ENCODE data around the gene C19orf53.
"Not testable (repeated sequence)": the region's sequence is repeated elsewhere in the genome, so short reads cannot be mapped to it uniquely, and the experiment has no call there.

The C19orf53 gene

GRCh38 chr19:13774217-13775191, at the start of gene C19orf53:
TSS of gene C19orf53 (plus strand) at chr19:13774456. CDS start at chr19:13774478, 22 bp downstream.
- DNase-seq = peak; percentile 71

DNA sequence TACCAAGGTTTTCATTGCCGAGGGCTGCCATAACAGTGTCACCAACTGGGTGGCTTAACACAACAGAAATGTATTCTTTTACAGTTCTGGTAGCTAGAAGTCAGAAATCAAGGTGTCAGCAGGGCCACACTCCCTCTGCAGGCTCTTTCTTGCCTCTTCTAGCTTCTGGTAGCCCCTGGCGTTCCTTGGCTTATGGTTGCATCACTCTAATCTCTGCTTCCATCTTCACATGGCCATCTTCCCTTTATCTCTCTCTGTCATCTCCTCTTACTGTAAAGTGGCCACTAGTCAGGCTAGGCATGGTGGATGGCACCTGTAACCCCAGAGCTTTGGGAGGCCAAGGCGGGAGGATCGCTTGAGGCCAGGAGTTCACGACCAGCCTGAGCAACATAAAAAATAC, 47.9 kb upstream of the C19orf53 start:
- no peak for DNase-seq

- DNase-seq = no peak
These were observed 46.5 kb upstream of the C19orf53 start for GRCh38 chr19:13727798-13728197.

DNA sequence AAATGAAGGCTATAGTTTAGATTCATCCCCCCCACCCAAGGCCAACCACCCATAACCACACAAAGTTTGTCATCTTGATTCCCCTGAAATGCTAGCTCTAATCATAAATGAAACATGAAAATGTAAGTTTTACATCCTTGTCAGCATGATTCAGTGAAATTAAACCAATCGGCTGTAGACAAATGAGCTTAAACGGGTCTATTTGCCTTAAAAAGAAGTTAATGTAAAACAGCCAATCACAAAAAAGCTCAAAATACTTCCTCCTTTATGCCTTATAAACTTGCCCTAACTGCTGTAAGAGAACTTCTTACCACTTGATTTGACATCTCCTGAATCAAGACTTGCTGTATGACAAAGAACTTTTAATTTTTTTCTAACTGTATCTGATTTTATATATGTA, 44.4 kb upstream of the C19orf53 start:
- DNase-seq = no peak

DNA sequence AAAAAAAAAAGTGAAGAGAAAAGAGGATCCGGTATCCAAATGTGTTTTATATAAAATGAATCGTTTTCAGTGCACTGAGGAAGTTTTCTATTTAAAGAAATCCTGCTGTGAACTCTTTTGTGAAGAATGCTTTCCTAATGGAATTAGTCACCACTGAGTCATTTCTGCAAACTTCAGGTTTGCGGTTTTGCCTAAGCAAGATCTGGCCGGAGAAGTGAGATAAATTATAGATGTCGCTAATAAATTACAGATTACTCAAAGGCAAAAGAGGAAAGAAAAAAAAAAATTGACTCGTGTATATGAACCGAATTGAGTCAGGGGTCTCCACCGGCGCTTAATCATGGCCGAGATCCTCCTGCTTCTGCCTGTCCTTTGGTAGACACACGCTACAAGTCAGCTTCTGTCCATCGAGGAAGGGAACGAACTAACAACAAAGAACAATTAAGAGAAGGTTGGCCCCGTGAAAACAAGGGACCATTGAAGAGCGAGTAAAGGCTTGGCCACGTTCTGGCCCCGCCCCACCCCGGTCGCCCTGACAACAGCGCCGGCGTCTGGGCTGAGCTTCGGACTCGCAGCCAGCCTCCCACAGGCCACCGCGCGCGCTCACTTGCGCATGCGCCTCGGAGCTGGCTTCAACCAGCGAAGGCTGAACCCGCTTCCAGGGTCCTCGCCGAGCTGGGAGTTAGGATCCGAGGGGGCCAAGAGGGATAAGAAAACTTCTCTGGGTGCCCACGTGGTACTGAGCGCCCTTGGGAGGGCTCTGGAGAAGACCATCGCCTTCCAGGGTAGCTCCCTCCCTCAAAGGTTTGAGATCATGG, 42.9 kb upstream of the C19orf53 start:
- DNase-seq = peak; percentile 94

- no peak for DNase-seq
These were observed 41.9 kb upstream of the C19orf53 start for GRCh38 chr19:13732337-13732736.

- no peak for DNase-seq
These were observed 39.5 kb upstream of the C19orf53 start for GRCh38 chr19:13734751-13735150.

- DNase-seq = no peak
These were observed 36.2 kb upstream of the C19orf53 start for GRCh38 chr19:13738073-13738472.

DNA sequence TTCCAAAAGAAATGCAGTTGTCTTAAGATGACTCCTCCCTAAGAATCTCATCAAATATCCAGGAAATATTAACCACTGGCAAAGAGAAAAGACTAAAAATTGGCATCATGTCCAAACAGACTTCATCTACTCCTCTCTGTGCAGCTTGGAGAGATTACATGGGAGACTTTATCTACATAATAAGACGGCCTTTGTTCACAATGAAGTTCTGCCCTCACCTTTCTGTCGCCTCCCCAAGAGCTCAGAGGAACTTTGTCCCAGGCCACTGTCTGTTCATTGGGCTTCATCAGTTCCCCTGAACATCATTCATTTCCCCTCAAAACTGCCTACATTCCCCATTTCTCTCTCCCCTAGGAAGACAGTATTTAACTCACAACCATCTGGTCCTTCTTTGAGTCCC, 32.4 kb upstream of the C19orf53 start:
- DNase-seq = no peak

DNA sequence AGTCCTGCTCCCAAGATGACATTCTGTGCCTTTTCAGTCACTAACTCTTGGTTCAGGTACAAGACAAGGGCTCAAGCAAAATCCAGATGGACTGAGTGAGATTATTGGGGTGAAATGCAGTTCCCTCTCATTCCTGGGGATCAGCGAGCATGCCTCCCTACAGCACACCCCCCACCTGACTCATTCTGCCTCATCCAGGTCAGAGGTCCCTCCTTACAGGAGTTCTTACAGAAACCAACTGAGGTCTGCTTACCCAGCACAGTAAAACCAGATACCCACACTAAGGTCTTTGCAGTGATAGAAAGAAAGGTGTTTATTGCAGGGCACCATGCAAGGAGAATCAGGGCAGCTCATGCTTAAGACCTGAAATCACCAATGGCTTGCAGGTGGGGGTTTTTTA, 31.5 kb upstream of the C19orf53 start:
- no peak for DNase-seq

DNA sequence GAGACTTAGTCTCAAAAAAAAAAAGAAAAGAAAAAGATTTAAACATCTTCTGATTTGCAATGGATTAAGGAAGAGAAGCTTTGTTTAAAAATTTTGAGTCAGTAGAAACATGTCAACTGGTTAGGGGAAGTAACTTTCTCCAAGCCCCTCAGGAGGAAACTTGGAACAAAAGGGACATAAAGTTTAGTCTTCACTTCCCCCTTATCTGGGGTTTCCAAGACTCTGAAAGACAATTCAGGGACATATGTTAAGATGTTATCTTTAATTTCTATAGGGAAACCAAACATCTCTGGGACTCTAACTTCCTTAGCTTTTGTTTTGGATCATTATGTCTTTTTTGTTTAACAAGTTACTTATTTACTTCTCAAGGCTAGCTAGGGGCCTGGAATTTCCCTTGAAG, 30.1 kb upstream of the C19orf53 start:
- no peak for DNase-seq

DNA sequence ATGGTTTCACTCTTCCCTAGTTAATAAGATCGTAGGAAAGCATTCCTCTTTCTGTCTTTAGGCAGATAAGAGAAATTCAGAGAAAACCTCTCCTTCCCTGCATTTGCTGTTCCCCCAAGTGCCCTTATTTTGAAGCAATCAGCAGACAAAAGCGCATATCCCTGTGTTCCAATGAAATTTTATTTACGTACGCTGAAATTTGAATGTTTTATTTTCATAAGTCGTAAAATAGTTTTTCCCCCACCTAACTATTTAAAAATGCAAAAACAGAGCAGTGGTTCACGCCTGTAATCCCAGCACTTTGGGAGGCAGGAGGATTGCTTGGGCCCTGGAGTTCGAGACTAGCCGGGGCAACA, 27.2 kb upstream of the C19orf53 start:
- DNase-seq = no peak

DNA sequence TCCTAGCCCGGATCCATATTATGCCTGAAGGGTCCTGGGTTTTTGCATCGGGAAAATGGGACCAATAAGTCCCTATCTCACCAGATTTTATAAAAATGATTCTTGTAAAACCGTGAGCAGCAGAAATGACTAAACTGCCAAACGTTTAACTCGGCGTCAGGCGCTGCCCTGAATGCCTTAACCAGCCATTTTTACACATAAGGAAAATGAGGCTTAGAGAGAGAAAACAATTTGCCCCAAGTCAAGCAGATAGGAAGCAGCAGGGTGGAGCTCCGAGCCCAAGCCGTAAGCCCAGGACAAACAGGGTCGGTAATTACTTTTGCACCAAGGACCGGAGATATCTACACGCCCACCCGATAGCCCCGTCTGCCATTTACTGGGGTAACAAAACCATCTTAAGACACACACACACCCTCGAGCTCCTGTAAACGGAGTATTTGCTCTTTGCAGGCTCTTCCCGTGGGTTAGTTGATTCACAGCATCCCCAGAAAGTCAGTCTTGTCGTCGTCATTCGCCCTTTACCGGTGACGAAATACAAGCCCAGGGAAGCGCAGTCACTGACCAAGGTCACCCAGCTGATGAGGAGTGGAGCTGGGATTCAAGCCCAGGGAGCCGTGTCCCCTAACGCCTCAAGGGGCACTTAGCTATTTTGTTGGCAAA, 26.0 kb upstream of the C19orf53 start:
- no peak for DNase-seq

DNA sequence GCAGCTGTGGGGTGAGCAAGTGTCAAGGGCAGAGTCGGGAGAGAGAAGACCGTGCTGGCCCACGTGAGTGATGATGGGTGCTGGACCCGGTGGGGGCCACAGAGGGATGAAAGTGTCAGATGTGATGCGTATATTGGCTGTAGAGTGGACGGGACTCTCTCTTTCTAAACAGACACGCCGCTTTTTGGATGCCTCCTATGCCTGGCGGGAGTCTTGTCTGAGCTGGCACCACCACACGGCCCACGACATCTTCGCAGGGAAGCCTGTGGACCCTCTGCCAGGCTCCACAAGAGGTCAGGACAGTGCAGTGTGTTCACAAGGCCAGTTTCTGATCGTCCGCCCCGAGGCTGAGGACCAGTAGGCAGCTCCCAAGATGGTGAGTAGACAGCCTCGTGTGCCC, 22.8 kb upstream of the C19orf53 start:
- DNase-seq = no peak

DNA sequence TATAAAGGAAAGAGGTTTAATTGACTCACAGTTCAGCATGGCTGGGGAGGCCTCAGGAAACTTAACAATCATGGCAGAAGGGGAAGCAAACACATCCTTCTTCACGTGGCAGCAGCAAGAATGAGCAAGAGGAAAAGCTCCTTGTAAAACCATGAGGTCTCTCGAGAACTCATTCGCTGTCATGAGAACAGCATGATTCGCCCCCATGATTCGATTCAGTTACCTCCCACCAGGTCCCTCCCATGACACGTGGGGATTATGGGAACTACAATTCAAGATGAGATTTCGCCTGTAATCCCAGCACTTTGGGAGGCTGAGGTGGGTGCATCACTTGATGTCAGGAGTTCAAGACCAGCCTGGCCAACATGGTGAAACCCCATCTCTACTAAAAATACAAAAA, 20.6 kb upstream of the C19orf53 start:
- not testable (repeated sequence) for DNase-seq

DNA sequence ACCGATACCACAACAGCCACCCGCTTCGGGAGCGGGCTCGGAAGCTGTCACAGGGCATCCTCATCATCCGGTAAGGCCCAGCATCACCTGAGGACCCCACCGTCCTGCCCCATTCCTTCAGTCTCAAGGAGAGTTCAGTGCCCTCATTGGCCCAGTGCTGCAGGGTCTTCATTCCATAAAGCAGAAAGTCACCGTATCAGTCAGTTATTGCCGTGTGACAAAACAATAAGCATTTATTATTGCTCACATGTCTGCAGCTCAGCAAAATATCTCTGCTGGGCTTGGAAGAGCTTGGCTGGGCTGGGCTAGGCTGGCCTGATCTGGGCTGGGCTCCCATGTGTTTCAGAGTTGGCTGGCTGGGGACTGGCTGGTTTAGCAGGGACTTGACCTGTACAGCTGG, 18.0 kb upstream of the C19orf53 start:
- no peak for DNase-seq

DNA sequence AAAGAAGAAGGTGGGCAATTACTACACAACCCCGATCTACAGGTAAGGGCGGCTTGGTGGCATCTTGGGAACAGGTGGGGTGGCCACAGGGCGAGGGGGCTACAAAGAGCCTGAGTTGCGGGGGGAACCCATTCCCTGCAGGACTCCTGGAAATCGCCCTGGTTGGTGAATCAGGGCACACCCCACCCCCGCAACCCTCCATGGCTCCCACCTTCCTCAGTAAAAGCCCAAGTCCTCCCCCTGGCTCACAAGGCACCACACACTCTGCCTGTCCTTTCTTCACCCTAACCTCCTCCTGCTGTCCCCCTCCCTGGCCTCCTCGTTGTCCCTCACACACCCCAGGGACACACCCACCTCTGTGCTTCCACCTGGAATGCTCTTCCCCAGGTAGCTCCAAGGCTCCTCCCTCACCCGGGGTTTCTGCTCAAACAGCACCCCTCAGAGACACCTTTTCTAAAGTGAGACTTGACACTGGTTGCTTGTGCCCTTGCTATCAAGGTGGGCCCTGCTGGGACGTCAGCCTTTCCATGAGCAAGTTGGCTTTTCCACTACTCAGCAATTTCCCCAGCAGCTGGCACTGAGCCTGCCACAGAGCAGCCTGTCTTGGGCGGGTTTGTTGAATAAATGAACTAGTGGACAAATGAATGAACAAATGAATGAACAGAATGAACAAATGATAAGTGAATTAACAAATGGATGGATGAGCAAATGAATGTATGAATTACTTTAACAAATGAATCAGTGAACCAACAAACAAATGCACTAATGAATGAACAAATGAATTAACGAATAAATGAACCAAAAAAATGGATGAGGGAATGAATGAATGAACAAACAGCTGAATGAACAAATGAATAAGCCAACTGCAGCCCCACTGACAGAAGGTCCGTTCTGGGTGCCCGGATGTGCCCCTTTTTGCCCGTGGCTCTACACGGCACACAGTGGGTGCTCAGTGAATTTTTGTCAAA, 16.2 kb upstream of the C19orf53 start:
- no peak for DNase-seq

GRCh38 chr19:13758795-13759194, 15.5 kb upstream of the C19orf53 start:
- DNase-seq = no peak

- DNase-seq = no peak
These were observed 12.8 kb upstream of the C19orf53 start for GRCh38 chr19:13761423-13761822.

GRCh38 chr19:13762635-13763235, 11.5 kb upstream of the C19orf53 start:
- DNase-seq = no peak

DNA sequence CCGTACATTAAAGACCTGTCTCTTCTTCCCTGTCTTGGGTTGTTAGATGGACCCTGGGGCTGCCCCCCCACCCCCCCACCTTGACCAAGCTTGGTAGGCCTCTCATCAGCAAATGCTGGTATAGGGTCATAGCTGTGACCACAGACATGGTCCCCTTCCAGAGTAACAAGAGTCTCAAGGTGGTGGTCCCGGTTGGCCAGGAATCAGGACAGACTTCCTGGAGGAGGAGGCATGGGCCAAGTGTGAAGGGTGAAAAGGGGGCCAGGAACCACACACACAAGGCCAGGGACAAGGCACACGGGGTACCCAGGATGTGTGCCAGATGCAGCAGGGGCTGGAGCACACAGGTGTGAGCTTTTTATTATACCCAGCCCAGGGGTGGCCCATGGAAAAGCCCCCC, 11.0 kb upstream of the C19orf53 start:
- no peak for DNase-seq
